ENCODE data around the gene GOLGA6C.
"Not testable (repeated sequence)": the region's sequence is repeated elsewhere in the genome, so short reads cannot be mapped to it uniquely, and the experiment has no call there.

GOLGA6C gene

DNA sequence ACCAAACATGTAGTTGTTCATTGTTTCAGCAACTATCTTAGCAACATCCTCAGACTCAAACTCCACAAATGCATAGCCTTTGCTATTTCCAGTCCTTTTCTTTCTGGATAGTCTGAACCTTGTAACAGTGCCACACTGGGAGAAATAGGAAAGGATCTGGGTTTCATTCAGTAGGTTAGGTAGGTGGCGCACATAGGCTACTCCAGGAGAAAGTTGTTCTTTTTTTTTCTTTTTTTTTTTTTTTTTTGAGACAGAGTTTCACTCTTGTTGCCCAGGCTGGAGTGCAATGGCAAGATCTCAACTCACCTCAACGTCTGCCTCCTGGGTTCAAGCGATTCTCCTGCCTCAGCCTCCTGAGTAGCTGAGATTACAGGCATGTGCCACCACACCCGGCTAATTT lies 5.8 kb upstream of the GOLGA6C start:
- not testable (repeated sequence) for DNase-seq (ENCODE audit: low read depth)

DNA sequence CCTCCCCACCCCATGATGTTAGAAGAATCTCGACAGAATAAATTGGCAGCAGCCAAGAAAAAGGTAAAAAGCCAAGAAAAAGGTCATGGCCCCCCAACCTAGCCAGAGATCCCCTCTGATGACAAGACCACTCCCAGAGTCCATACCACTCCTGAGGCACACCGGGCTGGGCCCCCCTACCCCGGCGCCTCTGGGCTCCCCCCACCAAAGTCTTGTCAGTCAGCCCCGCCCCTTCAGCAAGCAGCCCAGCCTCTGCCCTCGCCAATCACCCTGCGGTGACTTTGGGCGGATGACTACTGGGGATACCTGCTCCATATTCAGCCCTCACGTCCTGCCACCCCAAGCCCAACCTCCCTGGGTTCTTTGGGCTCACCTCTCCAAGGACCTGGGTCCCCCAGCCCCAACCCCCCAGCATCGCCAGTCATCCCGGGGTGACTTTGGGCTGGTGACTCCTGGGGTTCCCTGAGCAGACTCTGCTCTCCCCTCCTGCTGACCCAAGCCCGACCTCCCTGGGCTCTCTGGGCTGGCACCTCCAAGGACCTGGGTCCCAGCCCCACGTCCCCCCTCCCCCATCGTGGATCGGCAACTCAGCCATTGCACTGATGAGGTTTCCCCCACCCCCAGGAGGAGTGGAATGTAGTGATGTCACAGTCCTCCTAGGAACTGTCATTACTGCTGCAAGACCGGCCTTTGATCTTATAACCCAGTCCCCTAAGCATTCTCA lies 648 bp downstream of the GOLGA6C start:
- DNase-seq (ENCODE audit: low read depth) = not testable (repeated sequence)

DNA sequence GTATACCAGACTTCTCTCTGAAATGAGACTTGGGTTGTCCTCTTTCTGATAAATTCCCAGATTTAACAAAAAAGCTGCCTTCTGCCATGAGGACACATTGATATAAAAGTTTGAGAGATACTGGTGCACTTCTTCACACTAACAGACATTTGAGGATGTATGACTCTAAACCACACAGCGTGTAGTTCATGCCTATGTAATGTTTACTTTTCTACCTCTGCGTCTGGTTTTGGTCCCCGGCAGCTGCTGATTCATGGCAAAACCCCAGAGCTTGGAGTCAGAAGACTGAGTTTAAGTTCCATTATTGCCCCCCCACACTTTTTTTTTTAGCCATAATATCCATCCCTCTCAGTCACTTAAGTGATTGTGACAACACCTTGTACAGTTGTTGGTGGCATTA lies 1.7 kb downstream of the GOLGA6C start:
- DNase-seq (ENCODE audit: low read depth) = not testable (repeated sequence)

DNA sequence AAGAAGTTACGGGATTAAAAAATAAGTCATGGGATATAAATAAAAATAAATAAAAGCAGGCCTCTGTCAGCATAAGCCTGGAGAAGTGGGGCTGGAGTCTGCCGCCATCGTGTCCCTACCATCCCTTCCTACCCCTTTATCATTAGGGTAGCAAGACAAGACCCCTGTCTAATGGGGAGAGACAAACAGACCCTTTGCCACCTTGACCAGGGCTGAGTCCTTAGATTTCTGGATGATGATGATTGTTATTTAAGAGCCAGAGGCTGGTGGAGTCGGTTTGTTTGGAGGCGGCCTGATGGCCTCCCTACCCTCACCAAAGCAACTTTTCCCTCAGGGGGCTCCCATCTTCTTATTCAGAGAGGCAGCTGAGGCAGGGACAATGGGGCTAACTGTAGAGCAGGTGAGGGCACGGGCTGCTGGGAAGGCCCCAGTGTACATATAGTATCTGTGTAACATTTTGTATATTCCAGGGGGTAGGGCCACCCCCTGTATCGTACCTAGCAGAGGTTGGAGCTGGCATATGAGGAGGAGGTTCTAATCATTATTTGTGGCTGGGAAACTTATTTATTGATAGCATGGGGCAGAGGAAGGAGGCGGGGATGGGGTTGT lies 15.7 kb downstream of the GOLGA6C start:
- DNase-seq (ENCODE audit: low read depth) = not testable (repeated sequence)

DNA sequence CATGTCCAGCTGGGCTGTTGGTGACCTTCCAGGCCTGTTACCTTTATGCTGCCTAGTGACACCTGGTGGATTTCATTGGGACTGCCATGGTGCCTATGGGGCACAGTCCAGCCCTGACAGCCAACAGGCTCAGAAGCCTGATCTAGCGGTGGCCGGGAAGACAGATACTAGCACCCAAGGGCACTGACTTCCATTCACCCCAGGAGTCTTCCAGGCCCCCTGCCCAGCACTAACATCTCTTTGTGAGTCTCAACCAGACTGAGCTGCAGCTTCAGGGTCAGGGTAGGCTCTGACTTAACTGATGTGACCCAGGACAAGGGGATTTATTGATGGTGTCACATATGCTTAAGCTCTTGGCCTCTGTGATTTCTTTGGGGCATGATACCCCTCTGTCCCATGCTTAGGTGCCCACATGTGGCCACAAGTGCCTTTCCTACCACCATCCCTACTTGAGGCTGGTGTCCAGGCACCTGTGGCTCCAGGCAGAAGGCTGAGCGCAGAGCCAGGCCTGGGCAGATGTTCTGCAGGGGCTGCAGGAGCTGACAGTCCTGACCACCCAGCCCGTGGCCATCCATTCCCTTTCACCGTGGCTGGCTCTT lies 16.5 kb downstream of the GOLGA6C start:
- peak; percentile 37 for DNase-seq (ENCODE audit: low read depth)

DNA sequence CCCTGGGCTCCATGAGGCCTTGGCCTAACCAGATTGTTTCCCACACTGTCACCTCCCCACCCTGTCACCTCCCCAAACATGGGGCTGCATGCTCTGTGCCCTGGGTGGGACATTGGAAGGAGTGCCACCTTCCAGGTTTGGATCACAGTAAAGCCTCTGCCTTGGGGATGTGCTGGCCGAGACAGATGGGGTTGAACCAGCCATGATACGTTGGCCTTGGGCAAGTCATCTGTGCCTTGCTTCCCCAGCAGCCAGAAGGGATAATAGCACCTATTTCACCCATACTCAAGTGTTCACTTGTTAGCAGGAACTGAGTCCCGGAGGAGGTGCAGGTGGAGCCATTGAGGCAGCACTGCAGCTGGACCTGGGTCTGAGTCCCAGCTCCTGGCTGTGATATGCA lies 17.5 kb downstream of the GOLGA6C start:
- not testable (repeated sequence) for DNase-seq (ENCODE audit: low read depth)

DNA sequence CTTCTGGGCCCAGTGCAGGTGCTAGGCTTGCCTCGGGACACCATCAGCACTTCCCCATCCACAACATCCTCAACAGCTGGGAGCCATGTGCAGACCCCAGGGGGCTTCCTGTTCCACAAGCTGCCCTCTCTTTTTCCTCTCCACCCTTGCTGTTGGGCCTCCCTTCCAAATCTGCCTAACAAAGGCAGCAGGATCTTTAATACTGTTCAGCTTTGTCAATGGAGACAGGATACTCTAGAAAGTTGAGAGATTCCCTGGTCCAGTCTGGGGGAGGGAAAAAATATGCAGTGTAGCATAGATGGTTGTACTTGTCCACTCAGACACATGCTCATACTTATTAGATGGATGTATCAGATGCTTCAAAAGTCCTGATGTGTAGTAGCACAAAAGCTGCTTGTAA lies 20.4 kb downstream of the GOLGA6C start:
- DNase-seq (ENCODE audit: low read depth) = not testable (repeated sequence)

DNA sequence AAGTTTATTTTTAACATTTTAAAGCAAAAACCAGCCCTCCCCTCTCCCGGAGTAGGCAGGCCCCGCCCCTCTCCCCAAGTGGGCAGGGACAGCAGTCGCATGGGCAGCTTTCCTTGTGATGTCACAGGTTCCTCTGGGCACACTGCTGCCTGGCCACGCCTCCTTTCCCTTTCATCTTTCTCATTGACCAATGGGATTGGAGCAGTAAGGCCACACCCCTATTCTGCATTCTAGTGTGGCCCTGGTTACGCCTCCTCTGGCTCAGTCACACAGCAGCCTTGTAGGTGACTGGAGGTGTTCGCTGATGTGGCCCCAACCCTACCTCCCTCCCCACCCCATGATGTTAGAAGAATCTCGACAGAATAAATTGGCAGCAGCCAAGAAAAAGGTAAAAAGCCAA lies 24.4 kb downstream of the GOLGA6C start, which contains the start of gene GOLGA6D:
GOLGA6D (plus strand) TSS at position 264 of the 400 bp plus-strand sequence; CDS start at position 305, 41 bp downstream.
- DNase-seq (ENCODE audit: low read depth) = not testable (repeated sequence)

DNA sequence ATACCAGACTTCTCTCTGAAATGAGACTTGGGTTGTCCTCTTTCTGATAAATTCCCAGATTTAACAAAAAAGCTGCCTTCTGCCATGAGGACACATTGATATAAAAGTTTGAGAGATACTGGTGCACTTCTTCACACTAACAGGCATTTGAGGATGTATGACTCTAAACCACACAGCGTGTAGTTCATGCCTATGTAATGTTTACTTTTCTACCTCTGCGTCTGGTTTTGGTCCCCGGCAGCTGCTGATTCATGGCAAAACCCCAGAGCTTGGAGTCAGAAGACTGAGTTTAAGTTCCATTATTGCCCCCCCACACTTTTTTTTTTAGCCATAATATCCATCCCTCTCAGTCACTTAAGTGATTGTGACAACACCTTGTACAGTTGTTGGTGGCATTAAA lies 26.0 kb downstream of the GOLGA6C start:
- DNase-seq (ENCODE audit: low read depth) = not testable (repeated sequence)

DNA sequence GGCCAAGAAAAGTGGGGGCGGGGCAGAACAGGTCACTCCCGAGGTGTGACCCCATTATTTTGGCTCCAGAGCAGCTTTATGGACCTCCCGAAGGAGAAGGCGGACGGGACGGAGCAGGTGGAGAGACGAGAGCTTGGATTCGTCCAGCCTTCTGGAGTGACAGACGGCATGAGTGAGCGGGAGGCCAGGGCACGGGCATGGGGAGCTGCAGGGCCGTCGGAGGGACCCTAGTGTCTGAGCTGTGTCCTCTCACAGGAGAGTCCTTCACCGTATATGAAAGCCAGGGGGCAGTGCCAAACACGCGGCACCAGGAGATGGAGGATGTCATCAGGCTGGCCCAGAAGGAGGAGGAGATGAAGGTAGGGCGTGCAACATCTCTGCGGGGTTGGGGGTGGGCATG lies 35.5 kb downstream of the GOLGA6C start:
- not testable (repeated sequence) for DNase-seq (ENCODE audit: low read depth)

DNA sequence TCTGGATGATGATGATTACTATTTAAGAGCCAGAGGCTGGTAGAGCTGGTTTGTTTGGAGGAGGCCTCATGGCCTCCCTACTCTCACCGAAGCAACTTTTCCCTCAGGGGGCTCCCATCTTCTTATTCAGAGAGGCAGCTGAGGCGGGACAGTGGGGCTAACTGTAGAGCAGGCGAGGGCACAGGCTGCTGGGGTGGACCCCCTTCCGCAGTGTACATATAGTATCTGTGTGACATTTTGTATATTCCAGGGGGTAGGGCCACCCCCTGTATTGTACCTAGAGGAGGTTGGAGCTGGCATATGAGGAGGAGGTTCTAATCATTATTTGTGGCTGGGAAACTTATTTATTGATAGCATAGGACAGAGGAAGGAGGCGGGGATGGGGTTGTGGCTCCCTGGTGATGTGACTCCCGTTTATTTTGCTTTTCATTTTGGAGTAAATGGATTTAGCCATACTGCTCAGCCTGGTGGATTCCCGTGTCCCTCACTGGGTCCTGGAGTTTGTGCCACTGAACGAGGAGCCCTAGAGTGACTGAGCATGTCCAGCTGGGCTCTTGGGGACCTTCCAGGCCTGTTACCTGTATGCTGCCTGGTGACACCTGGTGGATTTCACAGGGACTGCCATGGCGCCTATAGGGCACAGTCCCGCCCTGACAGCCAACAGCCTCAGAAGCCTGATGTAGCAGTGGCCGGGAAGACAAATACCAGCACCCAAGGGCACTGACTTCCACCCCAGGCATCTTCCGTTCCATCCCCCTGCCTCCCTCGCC lies 40.6 kb downstream of the GOLGA6C start:
- DNase-seq (ENCODE audit: low read depth) = not testable (repeated sequence)

DNA sequence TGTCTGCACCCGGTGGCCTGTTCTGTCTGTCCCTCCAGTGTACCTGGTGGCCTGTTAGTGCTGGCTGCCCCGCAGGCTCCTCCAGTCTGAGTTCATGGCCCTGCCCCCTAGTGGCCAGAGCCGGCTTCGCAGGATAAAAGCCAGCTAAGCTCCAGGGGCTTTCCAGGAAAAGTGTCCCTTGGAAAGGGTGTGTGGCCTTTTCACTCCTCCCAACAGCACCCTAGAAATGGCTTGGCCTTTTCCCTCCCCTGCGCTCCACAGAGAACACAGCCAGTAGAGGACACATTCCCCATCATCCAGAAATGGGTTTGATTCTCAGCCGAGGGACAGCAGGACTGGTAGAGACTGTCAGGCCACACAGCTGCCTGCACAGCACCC lies 41.2 kb downstream of the GOLGA6C start:
- DNase-seq (ENCODE audit: low read depth) = peak; percentile 49

DNA sequence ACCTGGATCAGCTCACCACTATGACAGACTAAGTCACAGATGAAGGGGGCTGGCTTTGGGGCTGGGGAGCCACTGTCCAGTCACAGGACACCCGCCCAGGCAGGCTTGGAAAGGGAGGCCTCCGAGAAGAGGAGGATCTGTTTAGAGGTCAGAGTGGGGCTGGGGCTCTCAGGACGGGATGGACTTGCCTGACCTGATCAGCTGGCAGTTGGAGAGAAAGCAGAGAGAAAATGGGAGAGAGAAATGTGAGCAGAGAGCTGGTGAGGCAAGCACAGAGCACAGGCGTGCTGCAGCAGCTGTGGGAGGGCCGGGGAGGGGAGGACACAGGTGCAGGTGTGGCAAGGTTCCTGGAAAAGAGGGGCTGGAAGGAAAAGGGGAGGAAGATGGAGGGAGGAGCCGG lies 41.9 kb downstream of the GOLGA6C start:
- not testable (repeated sequence) for DNase-seq (ENCODE audit: low read depth)

DNA sequence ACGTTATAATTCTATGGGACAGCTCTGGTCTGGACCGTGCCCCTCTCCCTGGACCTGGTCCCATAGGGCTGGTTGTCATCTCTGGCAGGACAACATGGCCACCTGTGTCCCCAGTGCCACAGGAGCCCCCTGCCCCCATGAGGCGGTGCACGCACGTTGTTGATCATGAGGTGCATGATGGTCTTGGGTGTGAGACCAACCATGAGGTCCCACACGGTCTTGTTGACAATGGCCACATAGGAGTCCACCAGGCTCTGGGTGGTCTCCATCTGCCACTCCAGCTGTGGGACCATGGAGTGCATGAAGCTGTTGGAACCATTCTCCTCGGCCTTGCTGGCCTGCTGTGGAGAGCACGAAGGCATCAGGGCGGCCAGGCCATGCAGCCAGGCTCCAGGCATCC lies 44.2 kb downstream of the GOLGA6C start:
- no peak for DNase-seq (ENCODE audit: low read depth)

DNA sequence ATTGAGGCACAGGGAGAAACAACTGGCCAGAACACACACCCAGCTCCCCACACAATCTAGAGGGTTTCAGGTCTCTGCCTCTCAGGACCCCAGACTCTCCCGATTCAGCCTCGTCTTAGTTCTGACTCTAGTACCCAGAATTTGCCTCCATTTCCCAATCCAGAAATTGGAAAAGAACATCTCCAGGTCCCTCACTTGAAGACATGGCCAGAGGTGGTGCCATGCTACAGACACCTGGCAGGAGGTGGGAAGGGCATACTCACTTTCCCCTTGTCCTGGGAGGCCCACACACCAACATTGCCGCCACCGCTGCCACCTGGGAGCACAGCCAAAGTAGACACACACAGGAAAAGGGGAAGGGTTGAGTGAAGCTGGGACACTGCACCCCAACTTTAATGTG lies 44.6 kb downstream of the GOLGA6C start:
- not testable (repeated sequence) for DNase-seq (ENCODE audit: low read depth)

DNA sequence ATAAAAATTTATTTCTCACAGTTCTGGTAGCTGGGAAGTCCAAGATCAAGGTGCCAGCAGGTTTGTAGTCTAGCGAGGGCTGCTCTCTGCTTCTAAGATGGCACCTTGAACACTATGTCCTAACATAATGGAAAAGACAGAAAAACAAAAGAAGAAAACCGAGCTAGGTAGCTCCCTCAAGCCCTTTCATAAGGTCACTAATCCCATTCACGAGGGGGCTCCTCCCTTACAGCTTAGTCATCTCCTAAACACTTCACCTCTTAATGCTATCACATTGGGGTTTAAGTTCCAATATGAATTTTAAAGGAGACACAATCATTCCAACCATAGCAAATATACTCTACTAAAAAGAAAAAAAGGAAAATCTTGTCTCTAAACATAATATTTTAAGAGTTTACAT lies 48.1 kb downstream of the GOLGA6C start:
- no peak for DNase-seq (ENCODE audit: low read depth)

DNA sequence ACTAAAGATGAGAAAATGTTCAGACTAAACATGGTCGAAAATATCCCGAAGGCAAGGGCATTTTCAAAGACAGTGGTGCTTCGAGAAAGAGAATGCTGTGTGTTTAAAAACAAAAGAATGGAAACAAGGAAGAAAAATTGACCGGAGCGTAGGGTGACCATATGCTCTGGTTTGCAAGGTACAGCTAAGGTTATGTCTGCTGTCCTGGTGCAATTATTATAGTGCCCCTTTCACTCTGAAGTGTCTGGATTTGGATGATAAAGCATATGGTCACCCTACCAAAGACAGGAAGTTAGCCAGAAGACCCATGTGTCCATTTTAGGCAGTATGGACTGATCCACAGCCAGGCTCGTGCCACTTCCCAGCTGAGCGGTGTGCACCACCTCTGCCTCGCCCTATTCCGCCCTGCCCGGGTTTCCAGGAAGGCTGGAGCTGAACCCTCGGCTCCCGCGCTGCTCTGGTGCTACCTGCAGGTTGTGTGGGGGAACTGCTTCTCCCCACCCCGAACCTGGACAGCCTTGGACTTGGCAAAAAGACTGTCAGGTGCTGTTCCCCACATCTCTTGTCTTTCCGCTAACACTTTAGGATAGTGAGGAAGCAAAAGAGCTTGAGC lies 49.8 kb downstream of the GOLGA6C start:
- no peak for DNase-seq (ENCODE audit: low read depth)

DNA sequence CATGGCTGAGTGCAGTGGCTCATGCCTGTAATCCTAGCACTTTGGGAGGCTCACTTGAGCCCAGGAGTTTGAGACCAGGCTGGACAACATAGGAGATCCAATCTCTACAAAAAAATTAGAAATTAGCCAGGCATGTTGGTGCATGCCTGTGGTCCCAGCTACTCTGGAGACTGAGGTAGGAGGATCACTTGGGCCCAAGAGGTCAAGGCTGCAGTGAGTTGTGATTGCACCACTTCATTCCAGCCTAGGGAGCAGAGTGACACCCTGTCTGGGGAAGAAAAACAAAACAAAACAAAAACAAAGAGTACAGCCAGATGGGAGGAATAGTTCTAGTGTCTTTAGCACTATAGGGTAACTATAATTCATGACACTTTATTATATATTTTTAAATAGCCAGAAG lies 51.6 kb downstream of the GOLGA6C start:
- no peak for DNase-seq (ENCODE audit: low read depth)

DNA sequence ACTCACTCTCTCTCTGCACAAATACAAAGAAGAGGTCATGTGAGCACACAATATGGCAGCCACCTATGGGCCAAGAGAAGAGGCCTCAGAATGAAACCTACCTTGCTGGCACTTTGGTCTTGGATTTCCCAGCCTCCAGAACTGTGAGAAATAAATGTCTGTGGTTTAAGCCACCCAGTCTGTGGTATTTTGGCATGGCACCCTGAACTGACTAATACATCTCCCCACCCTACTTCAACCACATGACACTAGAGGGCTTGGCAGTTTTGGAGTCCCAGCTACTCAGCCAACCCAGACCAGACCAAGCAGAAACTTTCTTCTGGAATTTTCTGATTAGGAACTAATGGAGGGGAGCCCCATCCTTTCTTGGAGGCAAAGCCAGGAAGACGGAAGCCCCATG lies 54.4 kb downstream of the GOLGA6C start:
- DNase-seq (ENCODE audit: low read depth) = not testable (repeated sequence)

DNA sequence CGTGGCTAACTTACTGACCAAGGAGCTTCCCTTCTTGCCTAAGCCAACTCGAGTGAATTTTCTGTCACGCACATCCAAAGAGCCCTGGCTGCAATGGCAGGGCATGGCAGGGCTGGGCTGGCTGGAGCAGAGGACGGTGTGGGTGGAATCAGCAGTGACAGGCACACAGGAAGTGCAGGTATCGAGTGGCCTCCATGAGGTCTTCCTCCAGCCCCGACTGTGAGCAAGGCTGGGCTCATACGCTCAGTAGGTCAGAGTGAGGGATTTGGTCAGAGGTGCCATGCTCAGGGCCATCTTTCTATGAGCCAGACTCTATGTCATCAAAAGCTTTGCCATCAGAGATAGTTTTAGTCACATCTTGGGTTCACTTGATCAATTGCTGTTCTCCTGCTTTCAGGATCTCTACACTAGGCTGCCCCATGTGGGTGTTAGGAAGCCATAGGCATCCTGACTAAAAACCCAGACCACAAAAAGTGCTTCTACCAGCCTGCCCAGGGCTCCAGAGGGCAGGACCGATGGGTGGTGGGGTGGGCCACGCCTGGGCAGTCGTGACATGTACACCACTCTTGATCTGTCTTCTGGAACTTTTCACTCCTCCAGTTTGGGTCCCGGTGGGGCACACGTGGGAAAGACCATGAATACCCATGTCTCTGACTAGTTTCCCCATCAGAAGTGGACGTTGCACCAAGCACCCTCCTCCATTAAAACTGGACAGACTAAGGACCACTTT lies 55.1 kb downstream of the GOLGA6C start:
- DNase-seq (ENCODE audit: low read depth) = no peak

DNA sequence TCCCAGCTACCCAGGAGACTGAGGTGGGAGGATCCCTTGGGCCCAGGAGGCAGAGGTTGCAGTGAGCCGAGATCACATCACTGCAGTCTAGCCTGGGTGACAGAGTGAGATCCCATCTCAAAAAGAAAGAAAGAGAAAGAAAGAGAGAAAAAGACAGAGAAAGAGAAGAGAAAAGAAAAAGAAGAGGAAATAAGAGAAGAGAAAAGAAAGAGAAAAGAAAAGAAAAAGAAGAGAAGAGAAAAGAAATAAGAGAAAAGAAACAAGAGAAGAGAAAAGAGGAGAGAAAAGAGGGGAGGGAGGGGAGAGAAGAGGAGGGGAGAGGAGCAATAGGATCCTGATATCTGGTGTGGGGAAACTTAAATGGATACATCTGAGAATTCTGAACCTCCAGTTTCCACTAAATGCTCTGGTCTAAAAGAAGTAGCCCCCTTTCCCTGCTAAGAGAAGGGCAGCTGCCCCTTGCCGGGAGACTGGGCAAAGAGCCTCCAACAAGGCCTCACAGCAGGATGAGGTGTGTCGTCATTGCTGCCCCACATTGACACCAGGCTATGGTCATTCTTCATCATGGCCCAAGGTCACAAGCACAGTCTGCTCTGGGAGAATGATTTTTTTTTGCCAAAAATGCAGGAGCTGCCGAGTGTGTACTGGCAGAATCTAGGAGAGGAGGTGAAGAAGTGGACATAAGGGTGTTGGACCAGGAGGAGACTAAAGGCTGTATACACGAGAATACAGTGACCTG lies 56.6 kb downstream of the GOLGA6C start:
- no peak for DNase-seq (ENCODE audit: low read depth)
